ENCODE results near the gene ANKRD18B.
"Not testable (repeated sequence)": the region's sequence is repeated elsewhere in the genome, so short reads cannot be mapped to it uniquely, and the experiment has no call there.

The ANKRD18B gene

GRCh38 chr9:33498387-33498786 lies 25.7 kb upstream of the ANKRD18B start:
- DNase-seq (ENCODE audit: low read depth) = peak; percentile 22

GRCh38 chr9:33506626-33507370 lies 17.3 kb upstream of the ANKRD18B start:
- H3K4me3 ChIP-seq (ENCODE audit: low read length) = peak overlapping the region; percentile 16; the same call in 1 of the 2 replicates
- peak; percentile 94 for DNase-seq (ENCODE audit: low read depth)
- no peak for TF ChIP-seq CTCF (conservative IDR thresholded peaks at IDR 0.05; ENCODE audit: low read length)

More at GRCh38 chr9:33498387-33498786, 25.7 kb upstream of the ANKRD18B start:
- TF ChIP-seq CTCF (conservative IDR thresholded peaks at IDR 0.05; ENCODE audit: low read length) = peak; percentile 50
- H3K4me3 ChIP-seq (ENCODE audit: low read length) = no peak overlapping the region

GRCh38 chr9:33510262-33511183 lies 13.5 kb upstream of the ANKRD18B start:
- H3K4me3 ChIP-seq (ENCODE audit: low read length) = peak overlapping the region; percentile 71
- DNase-seq (ENCODE audit: low read depth) = peak; percentile 47
- TF ChIP-seq CTCF (conservative IDR thresholded peaks at IDR 0.05; ENCODE audit: low read length) = no peak

GRCh38 chr9:33511184-33511517 lies 12.9 kb upstream of the ANKRD18B start:
- peak overlapping the region; percentile 71 for H3K4me3 ChIP-seq (ENCODE audit: low read length)
- DNase-seq (ENCODE audit: low read depth) = not testable (repeated sequence)

- not testable (repeated sequence) for DNase-seq (ENCODE audit: low read depth); H3K4me3 ChIP-seq (ENCODE audit: low read length)
Measured at GRCh38 chr9:33512535-33512934, 11.5 kb upstream of the ANKRD18B start.

- DNase-seq (ENCODE audit: low read depth); H3K4me3 ChIP-seq (ENCODE audit: low read length): not testable (repeated sequence)
Measured at GRCh38 chr9:33515342-33515995, 8.6 kb upstream of the ANKRD18B start.

- H3K4me3 ChIP-seq (ENCODE audit: low read length); DNase-seq (ENCODE audit: low read depth): not testable (repeated sequence)
Measured at GRCh38 chr9:33516397-33516796, 7.7 kb upstream of the ANKRD18B start.

- peak; percentile 52 for DNase-seq (ENCODE audit: low read depth)
- no peak overlapping the region for H3K4me3 ChIP-seq (ENCODE audit: low read length)
- TF ChIP-seq CTCF (conservative IDR thresholded peaks at IDR 0.05; ENCODE audit: low read length) = peak; percentile 60
Measured at GRCh38 chr9:33517373-33517772, 6.7 kb upstream of the ANKRD18B start.

- DNase-seq (ENCODE audit: low read depth) = peak; percentile 49
Measured at GRCh38 chr9:33517934-33518577, 6.0 kb upstream of the ANKRD18B start.

GRCh38 chr9:33521861-33522260 lies 2.2 kb upstream of the ANKRD18B start:
- not testable (repeated sequence) for H3K4me3 ChIP-seq (ENCODE audit: low read length); DNase-seq (ENCODE audit: low read depth)

More at GRCh38 chr9:33517934-33518577, 6.0 kb upstream of the ANKRD18B start:
- not testable (repeated sequence) for H3K4me3 ChIP-seq (ENCODE audit: low read length)
